M059J (cell line): ENCODE results near the gene TMEM229A. TPM values are rescaled to one million over a fixed set of nuclear protein-coding genes. Genes with fewer than 3 reads are reported as not detected.
"Not testable (repeated sequence)": the region's sequence is repeated elsewhere in the genome, so short reads cannot be mapped to it uniquely, and the experiment has no call there.

Source experiments
- DNase-seq: peaks from one replicate; pipeline ENCODE4 v3.0.0-alpha.2; 2012; ENCODE audit warnings: low read depth
- total RNA-seq: library from RNA; depleted of rRNA; stranded (reverse); fragments of >200 nt; shearing (Covaris generic); gene quantifications from 2 replicates; pipeline ENCODE4 v1.2.3, GENCODE V29; 2014

TMEM229A gene
- total RNA-seq, 1 experiment from 2014 or later: not detected

DNA sequence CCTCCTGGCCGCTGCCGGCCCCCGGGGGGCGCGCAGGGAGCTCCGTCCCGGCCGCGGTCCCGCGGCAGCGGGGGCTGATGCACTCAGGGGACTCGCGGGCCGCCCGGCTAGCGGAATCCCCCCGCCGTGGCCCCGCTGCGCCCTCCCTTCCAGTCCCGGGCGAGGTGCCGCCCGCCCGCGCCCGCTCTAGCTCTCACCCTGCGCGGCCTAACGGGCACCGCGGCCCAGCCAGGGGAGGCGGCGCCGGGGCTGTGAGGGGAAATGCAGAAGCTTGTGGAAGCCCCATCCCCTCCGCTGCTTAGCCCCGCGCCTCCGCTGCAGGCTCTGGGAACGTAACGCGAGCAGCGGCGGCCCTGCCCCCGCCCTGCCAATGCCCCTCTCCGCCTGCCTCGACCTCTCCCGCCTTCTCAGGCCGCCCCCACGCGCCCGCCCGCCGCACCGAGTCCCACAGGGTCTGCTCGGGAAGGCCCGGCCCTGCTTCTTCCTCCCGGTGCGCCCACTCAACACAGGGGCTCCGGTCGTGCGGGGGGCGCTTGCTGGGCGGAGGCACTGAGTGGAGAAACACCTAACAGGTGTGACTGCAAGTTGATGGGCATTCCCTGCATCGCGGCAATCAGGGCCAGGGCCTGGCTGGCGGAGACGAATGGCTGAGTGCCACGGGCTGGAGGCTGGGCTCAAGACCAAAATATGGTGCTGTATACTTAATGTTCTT is 384 bp upstream of the TMEM229A start:
- DNase-seq: no peak

DNA sequence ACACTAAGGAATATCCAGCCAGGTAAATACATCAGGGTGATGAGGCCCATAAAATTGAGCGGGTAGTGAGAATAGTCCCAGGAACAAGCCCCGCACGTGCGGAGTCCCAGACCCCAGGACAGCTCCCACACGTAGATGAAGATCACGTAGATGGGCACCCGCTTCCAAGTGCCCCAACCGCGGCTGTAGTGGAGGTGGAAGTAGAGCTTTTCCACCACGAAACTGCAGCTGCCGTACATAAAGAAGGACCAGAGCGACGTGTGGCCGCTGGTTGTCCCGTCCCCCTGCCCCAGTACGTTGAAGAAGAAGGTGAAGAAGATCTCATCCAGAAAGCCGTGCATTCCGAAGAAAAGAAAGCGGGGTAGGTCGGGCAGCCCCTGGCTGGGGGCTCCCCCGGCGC is 948 bp downstream of the TMEM229A start:
- no peak for DNase-seq

DNA sequence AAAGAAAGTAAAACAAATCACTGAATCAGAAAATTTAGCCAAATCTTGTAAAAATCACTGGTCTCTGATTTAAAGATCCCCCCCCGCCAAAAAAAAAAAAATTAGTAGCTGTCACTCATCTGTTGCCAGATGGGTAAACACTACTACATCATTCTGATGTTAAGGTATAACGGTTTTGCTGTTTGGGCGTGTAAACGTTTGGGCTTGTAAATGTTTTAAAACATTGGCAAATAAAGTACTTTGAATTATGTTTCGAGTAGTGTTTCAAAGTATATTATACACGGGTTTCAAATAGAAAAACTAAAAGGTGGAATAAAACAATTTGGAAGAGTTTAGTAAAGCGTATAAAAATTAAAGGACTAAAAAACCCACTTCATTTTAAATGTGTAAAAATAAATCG is 1.5 kb downstream of the TMEM229A start:
- no peak for DNase-seq

DNA sequence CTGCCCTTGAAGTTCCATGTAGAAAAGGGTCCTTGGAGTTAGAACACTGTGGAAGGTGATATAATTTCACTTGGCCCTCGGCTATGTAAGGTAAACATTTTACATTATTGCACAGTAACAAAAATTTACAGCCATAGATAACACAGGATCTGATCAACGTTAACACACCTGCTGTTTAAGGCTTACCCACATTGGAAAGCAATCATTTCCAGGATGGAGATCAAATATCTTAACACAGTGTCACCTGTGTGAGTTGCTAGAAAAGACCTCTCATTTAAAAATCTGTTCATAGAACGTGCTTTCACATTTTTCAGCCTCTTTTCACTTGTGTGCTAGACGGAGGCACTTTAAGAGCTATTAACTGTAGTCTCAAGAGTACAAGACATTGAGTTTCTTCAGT is 1.9 kb downstream of the TMEM229A start:
- no peak for DNase-seq

DNA sequence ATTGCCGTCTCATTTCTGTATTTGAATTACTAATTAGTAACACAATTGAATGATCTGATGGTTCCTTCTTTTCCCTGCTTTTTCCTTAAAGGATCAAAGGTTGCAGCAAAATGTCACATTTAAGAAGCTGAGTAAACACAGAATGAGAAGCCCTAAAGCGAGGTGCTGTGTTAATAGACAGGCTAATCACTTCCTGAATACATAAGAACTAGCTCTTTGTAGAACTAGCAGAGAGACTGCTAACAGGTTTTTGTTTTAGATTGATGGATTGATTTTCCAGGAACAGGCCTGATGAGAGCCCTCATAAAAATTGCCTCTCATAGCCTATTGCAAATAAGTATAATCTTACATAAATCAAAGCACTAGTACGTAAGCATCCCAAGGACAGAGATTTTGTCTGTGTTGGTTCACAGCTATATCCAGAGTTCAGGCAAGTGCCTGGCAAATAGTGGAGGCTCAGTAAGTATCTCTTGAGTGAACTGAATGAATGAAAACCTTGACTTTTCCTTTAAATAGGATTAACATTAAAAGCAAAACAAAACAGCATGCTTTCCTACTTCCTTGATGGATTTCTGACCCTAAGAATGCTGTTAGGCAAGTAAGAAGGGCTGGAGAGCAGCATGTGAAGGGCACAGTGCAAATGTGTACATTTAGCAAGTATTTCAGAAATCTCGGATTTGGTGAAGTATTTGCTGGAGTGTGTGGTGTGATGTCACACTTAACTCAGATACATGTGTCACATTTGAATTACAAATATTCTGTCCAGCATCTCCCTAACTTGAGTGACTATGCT is 3.3 kb downstream of the TMEM229A start:
- DNase-seq: no peak

DNA sequence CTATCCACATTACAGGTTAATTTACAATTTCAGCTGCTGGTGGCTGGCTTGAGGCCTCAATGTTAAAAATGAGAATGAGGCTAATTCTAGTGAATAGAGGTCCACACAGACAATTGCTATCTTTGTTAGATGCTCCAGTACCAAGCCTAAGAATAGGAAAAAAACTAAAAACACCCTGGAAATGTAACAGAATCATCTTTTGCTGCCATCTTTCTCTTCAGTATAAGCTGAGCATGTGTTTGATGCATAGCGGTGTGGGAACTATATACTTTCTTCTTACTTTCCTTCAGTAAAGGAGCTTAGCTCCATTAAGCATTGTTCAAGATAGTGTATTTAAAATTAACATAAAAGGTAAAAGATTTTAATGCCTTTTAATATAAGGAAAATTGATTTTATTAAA is 5.6 kb downstream of the TMEM229A start:
- DNase-seq: no peak

DNA sequence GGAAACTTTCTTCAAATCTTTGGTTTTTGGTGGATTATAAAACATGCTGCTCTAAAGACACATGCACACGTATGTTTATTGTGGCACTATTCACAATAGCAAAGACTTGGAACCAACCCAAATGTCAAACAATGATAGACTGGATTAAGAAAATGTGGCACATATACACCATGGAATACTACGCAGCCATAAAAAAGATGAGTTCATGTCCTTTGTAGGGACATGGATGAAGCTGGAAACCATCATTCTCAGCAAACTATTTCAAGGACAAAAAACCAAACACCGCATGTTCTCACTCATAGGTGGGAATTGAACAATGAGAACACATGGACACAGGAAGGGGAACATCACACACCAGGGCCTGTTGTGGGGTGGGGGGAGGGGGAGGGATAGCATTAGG is 8.5 kb downstream of the TMEM229A start:
- not testable (repeated sequence) for DNase-seq

DNA sequence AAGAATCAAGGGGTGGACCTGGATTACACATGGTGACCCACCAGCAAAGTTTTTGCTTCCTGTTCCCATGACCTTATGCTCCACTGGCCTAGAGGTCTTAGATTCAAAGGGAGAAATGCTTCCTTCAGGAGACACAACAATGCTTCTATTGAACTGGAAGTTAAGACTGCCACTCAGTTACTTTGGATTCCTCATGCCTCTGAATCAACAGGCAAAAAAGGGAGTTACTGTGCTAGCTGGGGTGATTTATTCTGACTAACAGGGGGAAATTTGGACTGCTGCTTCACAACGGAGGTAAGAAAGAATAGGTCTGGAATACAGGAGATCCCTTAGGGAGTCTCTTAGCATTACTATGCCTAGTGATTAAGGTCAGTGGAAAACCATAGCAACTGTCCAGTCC is 10.3 kb downstream of the TMEM229A start:
- DNase-seq: no peak

DNA sequence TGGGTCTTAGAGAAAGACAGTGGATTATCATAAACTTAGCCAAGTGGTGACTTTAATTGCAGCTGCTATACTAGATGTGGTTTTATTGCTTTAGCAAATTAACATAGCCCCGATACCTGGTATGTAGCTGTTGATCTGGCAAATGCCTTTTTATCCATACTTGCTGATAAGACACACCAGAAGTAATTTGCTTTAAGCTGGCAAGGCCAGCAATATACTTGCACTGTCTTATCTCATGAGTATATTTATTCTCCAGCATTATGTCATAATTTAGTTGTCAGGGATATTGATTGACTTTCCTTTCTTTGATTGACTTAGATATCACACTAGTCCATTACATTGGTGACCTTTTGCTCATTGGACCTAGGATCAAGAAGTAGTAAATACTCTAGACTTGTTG is 12.8 kb downstream of the TMEM229A start:
- DNase-seq: no peak

DNA sequence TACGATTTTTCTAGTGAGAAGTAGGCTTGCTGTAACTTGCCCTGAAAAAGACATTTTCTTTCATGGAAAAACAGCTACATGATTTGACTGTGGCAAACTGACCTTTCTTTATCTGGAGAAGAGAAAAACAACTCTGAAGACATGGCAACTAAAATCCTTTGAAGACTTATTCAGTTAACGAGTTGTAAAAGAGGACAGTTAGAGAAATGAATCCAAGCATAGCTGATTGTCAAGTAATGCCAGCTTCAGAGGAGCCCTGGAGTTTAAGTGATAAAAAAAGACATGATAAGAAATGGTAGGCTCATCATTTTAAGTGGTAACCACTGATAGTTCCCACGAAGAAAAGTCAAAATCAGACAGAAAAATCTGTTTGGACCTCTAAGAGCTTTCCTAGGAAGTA is 19.6 kb downstream of the TMEM229A start:
- DNase-seq: no peak

DNA sequence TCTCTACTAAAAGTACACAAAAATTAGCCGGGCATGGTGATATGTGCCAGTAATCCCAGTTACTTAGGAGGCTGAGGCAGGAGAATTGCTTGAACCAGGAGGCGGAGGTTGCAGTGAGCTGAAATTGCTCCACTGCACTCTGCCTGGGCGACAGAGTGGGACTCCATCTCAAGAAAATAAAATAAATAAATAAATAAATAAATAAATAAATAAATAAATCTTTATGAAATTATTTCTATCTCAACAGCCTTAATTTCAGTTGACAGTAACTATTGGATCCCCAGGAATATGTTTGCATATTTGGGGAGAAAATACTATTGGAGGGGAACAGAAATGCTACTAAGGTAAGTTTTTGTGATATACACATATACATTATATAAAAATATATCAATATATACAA is 20.0 kb downstream of the TMEM229A start:
- no peak for DNase-seq

DNA sequence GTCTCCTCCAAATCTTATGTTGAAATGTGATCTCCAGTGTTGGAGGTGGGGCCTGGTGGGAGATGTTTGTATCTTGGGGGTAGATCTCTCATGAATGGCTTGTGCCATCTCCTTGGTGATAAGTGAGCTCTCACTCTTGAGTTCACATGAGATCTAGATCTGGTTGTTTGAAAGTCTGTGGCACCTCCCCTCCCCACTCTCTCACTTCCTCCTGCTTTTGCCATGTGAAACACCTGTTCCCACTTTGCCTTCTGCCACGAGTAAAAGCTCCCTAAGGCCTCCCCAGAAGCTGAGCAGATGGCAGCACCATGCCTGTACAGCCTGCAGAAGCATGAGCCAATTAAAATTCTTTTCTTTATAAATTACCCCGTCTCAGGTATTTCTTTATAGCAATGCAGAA is 23.5 kb downstream of the TMEM229A start:
- no peak for DNase-seq

DNA sequence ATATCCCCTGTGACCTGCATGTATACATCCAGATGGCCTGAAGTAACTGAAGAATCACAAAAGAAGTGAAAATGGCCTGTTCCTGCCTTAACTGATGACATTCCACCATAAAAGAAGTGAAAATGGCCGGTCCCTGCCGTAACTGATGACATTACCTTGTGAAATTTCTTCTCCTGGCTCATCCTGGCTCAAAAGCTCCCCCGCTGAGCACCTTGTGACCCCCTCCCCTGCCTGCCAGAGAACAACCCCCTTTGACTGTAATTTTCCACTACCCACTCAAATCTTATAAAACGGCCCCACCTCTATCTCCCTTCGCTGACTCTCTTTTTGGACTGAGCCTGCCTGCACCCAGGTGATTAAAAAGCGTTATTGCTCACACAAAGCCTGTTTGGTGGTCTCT is 24.6 kb downstream of the TMEM229A start:
- DNase-seq: not testable (repeated sequence)

DNA sequence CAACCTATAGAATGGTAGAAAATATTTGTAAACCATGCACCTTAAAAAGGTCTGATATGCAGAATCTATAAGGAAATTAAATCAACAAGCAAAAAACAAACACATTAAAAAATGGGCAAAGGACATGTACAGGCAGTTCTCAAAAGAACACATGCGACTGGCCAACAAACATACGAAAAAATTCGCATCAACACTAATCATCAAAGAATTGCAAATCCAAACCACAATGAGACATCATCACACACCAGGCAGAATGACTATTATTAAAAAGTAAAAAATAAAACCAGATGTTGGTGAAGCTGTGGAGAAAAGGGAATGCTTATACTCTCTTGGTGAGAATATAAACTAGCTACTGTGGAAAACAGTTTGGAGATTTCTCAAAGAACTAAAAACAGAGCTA is 33.2 kb downstream of the TMEM229A start:
- no peak for DNase-seq

DNA sequence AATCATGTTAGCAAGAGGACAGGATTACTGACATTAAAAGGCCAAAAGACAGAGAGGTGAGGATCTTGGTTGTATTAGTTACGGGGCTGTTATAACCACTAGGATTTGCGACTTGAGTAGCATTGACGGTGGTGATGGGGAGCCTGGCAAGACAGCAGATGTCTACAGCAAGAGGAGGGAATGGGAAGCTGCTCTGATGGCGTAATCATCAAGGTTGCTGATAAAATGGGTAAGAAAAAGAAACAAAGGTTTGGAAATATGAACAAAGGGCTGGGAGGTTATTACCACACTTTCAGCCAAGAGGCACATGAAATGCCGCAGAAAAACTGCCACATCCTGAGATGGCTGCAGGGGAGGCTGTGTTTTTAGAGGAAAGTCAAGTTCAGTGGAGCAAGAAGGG is 33.9 kb downstream of the TMEM229A start:
- no peak for DNase-seq

DNA sequence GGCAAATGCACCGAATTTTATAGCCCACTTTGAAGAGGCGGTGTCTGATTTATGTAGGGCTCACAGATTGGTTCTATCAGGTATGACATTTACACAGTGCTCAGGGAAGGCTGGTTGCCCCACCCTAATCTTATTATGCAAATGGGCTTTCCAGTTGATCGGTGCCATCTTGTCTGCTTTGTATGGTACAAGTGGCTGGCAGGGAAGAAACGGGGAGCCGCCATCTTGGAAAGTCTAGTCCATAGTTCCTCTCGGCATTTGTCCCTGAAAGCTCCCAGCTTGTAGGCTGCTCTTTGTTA is 36.6 kb downstream of the TMEM229A start:
- DNase-seq: no peak

DNA sequence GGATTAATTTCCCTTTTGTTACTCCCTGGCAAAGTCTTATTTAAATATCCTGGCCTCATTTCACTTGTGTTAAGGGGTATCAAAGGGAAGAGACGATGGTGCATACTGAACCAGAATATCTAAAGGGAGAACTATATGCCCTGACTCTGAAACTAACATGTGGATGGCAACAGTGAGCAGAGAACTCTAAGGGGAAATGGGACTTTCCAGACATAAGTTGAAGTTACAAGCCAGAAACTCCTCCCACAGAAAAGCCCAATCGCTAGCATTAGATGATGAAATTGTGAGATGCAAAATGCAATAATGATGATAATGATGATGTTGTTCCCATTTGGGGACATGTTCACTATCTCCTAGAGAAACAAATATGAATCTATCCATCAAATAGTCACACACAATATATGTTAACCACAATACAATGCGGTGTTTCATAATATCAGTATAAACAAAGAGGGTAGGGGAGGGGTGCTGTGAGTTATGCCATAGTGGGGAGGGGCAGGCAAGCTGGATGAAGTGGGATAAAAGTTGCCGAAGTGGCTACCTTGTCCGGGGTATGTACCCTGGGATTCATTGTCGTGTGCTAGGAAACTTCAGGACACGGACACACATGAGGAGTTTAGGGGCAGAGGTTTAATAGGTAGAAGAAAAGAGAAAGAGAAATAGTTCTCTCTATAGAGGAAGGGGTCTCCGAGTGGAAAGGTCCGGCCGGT is 37.1 kb downstream of the TMEM229A start:
- DNase-seq: no peak

DNA sequence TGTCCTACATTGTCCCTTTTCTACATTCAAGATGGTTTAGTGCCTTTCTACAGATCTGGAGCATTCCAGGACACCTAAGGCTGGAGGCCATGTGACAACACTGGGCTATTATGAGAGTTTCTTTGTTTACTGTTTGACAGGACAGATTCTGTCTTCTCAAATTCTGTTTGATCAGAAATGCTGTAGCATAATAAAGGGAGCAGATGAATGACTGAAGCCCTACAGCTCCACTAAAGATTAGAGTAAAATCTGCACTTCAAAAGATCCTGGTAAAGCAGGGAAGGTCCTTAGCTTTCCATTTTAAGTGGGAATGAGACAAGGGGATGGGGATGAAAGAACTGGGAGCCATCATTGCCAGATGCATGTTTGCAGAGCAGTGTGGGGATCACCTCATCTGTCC is 38.4 kb downstream of the TMEM229A start:
- no peak for DNase-seq

DNA sequence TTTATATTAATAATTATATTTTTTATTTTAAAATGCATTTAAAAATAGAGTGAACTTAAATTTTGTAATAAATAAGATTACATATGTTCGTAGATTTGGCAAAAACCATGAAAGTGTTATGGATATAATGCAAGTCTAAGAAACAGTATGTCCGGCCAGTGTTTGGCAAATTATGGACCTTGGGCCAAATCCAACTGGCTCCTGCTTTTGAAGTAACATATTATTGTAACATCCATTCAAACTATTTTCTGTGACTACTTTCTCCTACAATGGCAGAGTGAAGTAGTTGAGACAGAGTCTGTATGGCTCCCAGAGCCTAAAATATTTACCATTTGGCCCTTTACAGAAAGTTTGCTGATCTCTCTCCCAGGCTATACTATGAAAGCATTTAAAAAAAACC is 38.9 kb downstream of the TMEM229A start:
- DNase-seq: no peak

DNA sequence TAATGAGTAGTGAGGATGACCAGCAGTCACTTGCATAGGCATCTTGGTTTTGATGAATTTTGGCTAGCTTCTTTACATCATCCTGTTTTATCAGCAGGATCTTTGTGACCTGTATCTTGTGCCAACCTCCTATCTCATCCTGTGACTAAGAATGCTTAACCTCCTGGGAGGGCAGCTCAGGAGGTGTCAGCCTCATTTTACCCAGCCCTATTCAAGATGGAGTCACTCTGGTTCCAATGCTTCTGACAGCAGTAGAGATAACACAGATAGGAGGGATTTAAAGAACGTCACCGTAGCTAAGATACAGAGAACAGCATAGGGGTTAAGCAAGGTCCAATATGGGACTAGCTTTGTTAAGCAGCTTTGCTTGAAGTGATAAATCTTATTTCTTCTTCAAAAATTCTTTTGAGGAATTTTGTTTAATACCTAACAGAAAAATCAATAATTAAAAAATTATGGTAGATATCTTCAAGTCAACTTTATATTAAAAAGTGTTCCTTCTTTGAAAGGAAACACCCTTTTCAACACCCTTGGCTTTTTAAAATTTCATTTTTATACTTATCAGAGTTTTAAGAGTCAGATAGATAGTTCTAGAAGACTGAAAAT is 39.9 kb downstream of the TMEM229A start:
- no peak for DNase-seq

DNA sequence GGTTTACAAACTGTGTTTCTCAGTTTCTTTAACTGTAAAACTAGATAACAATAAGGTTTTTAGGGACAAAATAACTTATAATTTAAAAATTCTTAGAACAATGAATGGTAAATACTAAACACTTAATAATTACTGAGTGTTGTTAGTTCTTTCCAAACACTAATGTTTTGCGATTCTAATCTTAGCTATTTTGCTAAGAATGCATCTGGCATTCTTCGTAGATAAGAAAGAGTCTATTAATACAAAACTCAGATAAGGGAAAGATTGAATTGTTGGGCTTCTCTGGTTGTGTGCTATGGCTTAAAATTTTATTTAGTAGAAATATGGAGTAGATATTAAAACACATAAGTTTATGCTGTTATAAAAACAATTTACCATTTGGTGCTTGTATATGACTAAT is 45.4 kb downstream of the TMEM229A start:
- DNase-seq: no peak
